Loucy (cell line): Measurements from ENCODE around the gene ARHGDIB.

Experiments used
- CTCF ChIP-seq: fragments of 200-600 bp; sonication (generic); conservative IDR thresholded peaks from 2 replicates; pipeline ENCODE4 v1.5.1; 2014; ENCODE audit warnings: mild to moderate bottlenecking, antibody characterized with exemption, low read length
- EZH2phosphoT487 ChIP-seq: fragments of 200-600 bp; IDR thresholded peaks from 2 replicates; pipeline ENCODE4 v1.6.1; 2018; ENCODE audit warnings: antibody characterized with exemption, mild to moderate bottlenecking, moderate library complexity, borderline replicate concordance

- TF ChIP-seq EZH2phosphoT487 (no peak), CTCF (no peak)
Measured at GRCh38 chr12:14927267-14927666, 34.1 kb downstream of the ARHGDIB start.
